Effector CD4-positive, alpha-beta T cell (primary cell): ENCODE measurements around the gene KLHL12.
"Not testable (repeated sequence)": the region's sequence is repeated elsewhere in the genome, so short reads cannot be mapped to it uniquely, and the experiment has no call there.

ENCODE experiments used
- DNase-seq: peaks from one replicate; pipeline ENCODE4 v3.0.0-alpha.2; 2020

KLHL12 gene

GRCh38 chr1:202945483-202945882, 18.4 kb upstream of the KLHL12 start:
- no peak for DNase-seq

GRCh38 chr1:202944438-202944921, 17.4 kb upstream of the KLHL12 start:
- DNase-seq, result no peak

DNA sequence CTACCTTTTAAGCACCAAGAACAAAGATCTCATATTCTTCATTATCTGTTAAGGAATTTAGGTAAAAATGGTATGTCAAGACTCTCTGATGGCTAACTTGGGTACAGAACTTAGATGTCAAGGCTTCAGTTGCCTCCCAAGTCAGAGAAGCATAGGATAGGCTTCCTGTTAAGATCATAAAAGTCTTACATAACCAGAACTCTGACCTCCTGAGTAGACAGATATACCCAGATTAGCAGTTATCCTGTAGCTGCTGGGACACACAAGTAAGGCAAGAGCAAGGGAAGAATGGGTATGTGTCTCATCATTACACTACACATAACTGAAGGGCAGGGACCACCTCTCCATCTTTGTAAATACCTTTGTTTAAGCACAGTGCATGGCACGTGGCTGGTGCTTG, 15.4 kb upstream of the KLHL12 start:
- DNase-seq, result no peak

GRCh38 chr1:202941372-202941771, 14.3 kb upstream of the KLHL12 start:
- no peak for DNase-seq

DNA sequence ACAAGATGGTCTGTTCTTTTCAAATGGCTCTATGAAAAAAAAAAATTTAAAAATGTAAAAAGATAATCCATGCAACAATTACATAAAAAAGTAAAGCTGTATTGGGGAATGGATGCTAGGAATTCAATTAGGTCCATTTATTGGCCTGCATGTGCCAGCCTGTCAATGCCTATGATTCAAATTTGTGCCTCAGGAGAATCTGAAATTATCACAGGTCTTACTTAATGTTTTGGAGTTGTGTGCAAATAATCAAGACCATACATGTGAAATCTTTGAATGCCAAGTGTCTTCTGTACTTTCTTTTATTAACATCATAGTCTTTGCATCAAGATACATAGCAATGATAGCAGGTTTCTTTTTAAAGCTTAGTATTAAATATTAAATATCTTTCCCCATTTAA, 13.5 kb upstream of the KLHL12 start:
- no peak for DNase-seq

DNA sequence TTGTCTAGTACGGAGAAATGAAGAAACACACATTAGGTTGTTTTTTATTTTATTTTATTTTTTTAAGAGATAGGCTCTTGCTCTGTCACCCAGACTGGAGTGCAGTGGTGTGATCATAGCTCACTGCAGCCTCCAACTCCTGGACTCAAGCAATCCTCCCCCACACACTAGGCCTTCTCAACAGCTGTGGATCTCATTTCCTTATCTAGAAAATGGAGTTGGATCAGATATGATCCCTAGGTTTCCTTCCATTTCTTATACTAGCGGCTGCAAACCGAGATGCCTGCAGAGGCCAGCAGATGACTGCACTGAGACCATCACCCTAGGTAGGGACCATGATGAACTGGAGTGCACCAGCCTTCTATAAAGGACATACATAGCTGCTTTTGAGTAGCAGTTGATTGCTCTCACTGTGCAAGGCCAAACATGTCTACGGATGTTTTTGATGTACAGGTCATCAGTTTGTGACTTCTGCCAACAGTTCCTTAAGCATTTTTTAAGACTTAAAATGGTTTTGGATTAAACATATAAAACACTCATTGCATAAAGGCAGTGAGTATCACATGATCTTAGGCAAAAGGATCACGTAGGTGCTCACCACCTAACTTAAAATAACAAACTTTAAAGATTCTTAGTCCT, 11.4 kb upstream of the KLHL12 start:
- DNase-seq, result no peak

- not testable (repeated sequence) for DNase-seq
Observed at GRCh38 chr1:202936409-202936808, 9.4 kb upstream of the KLHL12 start.

DNA sequence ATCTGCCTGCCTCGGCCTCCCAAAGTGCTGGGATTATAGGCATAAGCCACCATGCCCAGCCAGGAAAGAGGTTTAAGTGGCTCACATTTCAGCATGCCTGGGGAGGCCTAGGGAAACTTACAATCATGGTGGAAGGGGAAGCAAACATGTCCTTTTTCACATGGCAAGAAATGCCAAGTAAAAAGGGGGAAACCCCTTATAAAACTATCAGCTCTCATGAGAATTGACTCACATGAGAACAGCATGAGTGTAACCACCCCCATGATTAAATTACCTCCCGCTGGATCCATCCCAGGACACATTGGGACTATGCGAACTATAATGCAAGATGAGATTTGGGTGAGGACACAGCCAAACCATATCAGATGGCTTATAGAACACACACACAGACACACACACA, 8.8 kb upstream of the KLHL12 start:
- DNase-seq, result no peak

- DNase-seq, result no peak
Observed at GRCh38 chr1:202934755-202935154, 7.7 kb upstream of the KLHL12 start.

GRCh38 chr1:202932476-202932875, 5.4 kb upstream of the KLHL12 start:
- no peak for DNase-seq

DNA sequence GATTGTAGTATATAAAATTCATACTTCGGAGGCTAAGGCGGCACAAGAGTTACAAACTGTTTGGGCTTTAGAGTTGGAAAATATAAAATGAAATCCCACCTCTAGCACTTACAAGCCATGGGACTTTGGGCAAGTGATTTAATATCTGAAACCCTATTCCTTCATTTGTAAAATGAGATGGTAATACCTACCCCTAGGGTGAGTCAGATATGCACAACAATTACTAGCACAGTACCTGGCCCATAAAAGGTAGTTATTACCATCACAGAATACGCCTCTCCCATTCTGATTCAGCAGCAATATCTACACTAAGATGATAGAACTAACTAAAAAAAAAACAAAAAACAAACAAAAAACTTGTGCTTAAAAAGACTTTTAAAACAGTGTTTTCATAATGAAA, 3.5 kb downstream of the KLHL12 start:
- DNase-seq, result no peak

DNA sequence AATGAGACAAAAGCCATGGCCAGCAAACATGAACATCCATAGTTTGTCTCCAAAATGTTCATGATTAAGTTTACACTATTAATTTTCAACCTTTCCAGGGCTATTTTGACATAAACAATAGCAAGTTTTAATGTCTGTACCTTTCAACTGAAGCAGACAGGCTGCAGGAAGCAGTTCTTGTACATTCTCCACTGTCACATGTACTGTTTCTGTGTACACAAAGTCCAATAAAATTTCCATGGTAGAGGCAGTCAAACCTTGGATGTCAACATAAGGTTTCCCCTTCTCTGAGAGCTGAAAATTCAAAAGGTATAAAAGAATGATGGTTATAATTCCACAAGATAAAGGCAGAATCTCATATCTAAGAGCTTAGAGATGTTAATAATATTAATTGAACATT, 7.4 kb downstream of the KLHL12 start:
- DNase-seq, result no peak

DNA sequence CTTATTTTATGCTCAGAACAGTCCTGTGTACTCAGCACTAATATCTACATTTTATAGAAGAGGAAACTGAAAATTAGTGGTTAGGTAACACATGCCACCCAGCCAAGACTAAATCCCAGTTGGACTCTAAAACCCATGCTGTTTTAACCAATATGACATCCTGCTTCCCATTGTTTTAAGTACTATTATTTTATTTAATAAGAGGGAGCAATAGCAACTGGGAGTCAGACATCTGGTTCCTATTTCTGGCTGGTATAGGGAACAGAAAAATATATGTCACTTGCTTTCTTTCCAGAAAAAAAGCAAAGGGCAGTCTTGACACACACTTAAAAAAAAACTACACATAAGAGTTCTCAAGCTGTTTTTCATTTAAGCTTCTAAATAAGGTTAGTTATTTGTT, 11.9 kb downstream of the KLHL12 start:
- no peak for DNase-seq

- DNase-seq, result not testable (repeated sequence)
Observed at GRCh38 chr1:202912476-202912875, 14.6 kb downstream of the KLHL12 start.

GRCh38 chr1:202909494-202909893, 17.5 kb downstream of the KLHL12 start:
- no peak for DNase-seq

- no peak for DNase-seq
Observed at GRCh38 chr1:202908998-202909397, 18.0 kb downstream of the KLHL12 start.

- no peak for DNase-seq
Observed at GRCh38 chr1:202905331-202905730, 21.7 kb downstream of the KLHL12 start.

- not testable (repeated sequence) for DNase-seq
Observed at GRCh38 chr1:202903808-202904207, 23.2 kb downstream of the KLHL12 start.

DNA sequence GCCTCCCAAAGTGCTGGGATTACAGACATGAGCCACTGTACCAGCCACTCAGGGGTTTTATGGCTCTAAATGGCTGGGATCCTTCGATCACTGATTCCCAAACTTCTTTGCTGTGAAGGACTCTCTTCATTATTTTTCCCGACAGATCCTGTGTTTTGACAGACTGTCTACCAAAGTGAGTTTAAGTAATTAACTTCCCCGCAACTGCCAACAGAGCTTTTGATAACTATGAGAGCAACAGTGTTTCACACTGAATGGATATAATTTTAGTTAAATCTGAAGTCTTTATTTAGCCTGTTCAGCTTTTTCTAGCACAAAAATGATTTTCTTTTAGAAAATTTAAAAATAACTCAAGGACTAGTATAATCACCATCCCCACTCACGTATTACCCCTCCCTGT, 25.5 kb downstream of the KLHL12 start:
- no peak for DNase-seq

GRCh38 chr1:202892501-202892900, 34.5 kb downstream of the KLHL12 start:
- DNase-seq, result no peak

DNA sequence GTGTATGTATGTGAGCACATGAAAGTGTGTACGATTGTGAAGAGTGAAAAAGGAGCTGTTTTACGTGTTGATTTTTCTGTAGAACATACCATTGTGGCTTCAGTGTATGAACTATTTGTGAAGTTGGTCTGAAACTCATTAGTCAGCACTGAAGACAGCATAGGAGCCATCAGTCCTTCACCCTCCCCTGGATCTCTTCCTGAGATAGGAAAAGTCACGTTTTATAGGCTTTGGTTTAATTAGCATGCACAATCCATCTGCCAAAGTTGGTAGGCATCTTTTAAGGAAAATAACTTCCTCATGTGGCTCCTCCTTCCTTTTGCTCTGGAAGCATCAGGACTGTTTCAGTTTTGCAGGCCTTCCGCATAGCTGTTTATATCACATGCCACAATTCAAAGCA, 36.6 kb downstream of the KLHL12 start:
- DNase-seq, result no peak

- peak; percentile 94 for DNase-seq
Observed at GRCh38 chr1:202888531-202889360, 38.3 kb downstream of the KLHL12 start, which contains the start of gene RABIF. Gene RABIF, minus strand, starts transcription at chr1:202889149. Its CDS starts 51 bp downstream, at chr1:202889098.

- DNase-seq, result no peak
Observed at GRCh38 chr1:202888221-202888530, 38.9 kb downstream of the KLHL12 start.

DNA sequence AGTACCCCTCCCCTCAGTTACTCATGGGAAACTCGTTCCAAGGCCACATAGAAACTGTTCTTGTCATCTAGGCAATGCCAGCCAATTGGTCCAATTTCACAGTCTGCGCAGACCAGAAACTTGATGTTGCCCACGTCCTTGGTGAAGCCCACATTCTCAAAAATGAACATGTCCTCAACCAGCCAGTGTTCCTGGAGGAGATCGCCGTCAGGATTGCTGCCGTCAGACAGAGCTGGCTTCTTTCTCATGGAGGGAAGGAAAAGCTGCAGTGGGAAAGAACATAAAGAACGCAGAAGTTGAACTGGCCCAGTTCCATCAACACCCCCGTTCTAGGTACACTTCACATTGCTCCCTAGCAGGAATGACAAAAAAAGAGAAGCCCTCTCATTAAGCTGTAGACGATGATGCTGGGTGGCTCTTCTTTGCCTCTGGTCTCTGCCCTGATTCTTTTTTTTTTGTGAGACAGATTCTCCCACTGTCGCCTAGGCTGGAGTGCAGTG, 46.0 kb downstream of the KLHL12 start:
- DNase-seq, result no peak
